Caco-2 (cell line): ENCODE data around the gene DHRS1. TPM values are rescaled to one million over a fixed set of nuclear protein-coding genes. Genes with fewer than 3 reads are reported as not detected.

ENCODE experiments used
- BruUV-seq: library from RNA; stranded (reverse); fragments of 400-500 nt; replicated peaks from 2 replicates; lab custom pipeline; 2021; lab: Mats Ljungman, UMichigan
- CTCF ChIA-PET: fragments of 300-600 bp; sonication (Branson Sonifier 250); formaldehyde crosslinking; loops from one replicate; lab custom pipeline; 2022; ENCODE audit warnings: antibody characterized with exemption; lab: Charles Lee
- POLR2A ChIA-PET: fragments of 300-600 bp; sonication (Branson Sonifier 250); formaldehyde crosslinking; loops from one replicate; lab custom pipeline; 2022; ENCODE audit warnings: antibody characterized with exemption; lab: Charles Lee
- DNase-seq, 2 experiments: peaks; one replicate each; pipeline versions ENCODE4 v3.0.0 to v3.0.0-alpha.2; 2020 to 2022
- H3K27me3 ChIP-seq: replicated peaks from 2 replicates; pipeline ENCODE4 v1.6.0; 2011; ENCODE audit warnings: low read length; ENCODE audit not compliant: control insufficient read depth, insufficient read depth
- H3K36me3 ChIP-seq: 2 replicates; pipeline ENCODE4 v1.5.1; 2011; ENCODE audit warnings: low read length; ENCODE audit not compliant: control insufficient read depth, insufficient read depth
- H3K4me1 ChIP-seq: fragments of 250-450 bp; sonication (Bioruptor Pico); 2 replicates; pipeline ENCODE4 v1.5.1; 2020; ENCODE audit warnings: mild to moderate bottlenecking
- H3K4me3 ChIP-seq: 2 replicates; pipeline ENCODE4 v1.5.1; 2011; ENCODE audit warnings: low read depth, mild to moderate bottlenecking, control low read depth, low read length
- H3K9me3 ChIP-seq: fragments of 250-450 bp; sonication (Bioruptor Pico); 2 replicates; pipeline ENCODE4 v1.5.1; 2020; ENCODE audit warnings: mild to moderate bottlenecking, moderate library complexity
- H3K27ac Mint-ChIP-seq: one replicate; pipeline ENCODE4 v1.8.0; 2022; ENCODE audit warnings: mixed read lengths; ENCODE audit not compliant: unreplicated experiment
- H3K27me3 Mint-ChIP-seq: one replicate; pipeline ENCODE4 v1.8.0; 2022; ENCODE audit warnings: mixed read lengths; ENCODE audit not compliant: insufficient read depth, unreplicated experiment
- H3K36me3 Mint-ChIP-seq: one replicate; pipeline ENCODE4 v1.8.0; 2022; ENCODE audit warnings: mild to moderate bottlenecking, mixed read lengths; ENCODE audit not compliant: insufficient read depth, unreplicated experiment
- H3K4me1 Mint-ChIP-seq: one replicate; pipeline ENCODE4 v1.8.0; 2022; ENCODE audit warnings: low read depth, mixed read lengths; ENCODE audit not compliant: unreplicated experiment
- H3K4me3 Mint-ChIP-seq: one replicate; pipeline ENCODE4 v1.8.0; 2022; ENCODE audit warnings: mild to moderate bottlenecking, moderate library complexity, mixed read lengths; ENCODE audit not compliant: unreplicated experiment
- H3K9me3 Mint-ChIP-seq: one replicate; pipeline ENCODE4 v1.8.0; 2022; ENCODE audit warnings: mixed read lengths; ENCODE audit not compliant: unreplicated experiment
- CTCF ChIP-seq, 2 experiments: fragments of 200-600 bp in 1 of 2; IDR thresholded peaks; 1 replicate in 1 of 2; 2 replicates in 1 of 2; pipeline versions ENCODE4 v1.5.1 to v1.8.0; 2011 to 2022; ENCODE audit warnings: antibody characterized with exemption in 1 of 2, control low read depth in 1 of 2, inconsistent platforms in 1 of 2, low read depth in 1 of 2, low read length in 1 of 2, mild to moderate bottlenecking in 1 of 2, moderate library complexity in 1 of 2; ENCODE audit not compliant: insufficient read depth in 1 of 2, severe bottlenecking in 1 of 2, unreplicated experiment in 1 of 2
- intact Hi-C: fragments of 100-400 bp; cut with micrococcal nuclease; formaldehyde crosslinking; loops from one replicate; pipeline ENCODE4 v1.10.0; 2022; ENCODE audit not compliant: unreplicated experiment
- total RNA-seq: library from RNA; stranded (reverse); gene quantifications from 2 replicates; pipeline ENCODE4 v1.2.3, GENCODE V29; 2022

The DHRS1 gene
- total RNA-seq, 1 experiment from 2014 or later: 18.1 TPM

- intact Hi-C loops: no loop called here
- Histone ChIP-seq H3K9me3 (no peaks in the 10 kb centered on the region), H3K4me1 (0 out of 2 replicates have a peak, but pooled peaks cover 7% of the 10 kb centered on the region), H3K36me3 (no peaks in the 10 kb centered on the region), H3K27me3 (no peaks in the 10 kb centered on the region; the same call in none of the 2 replicates), H3K4me3 (no peak overlapping the region)
- ChIA-PET CTCF (no interaction called here), POLR2A (no interaction called here)
- no peaks in the 10 kb centered on the region for H3K9me3 Mint-ChIP-seq
- no TSS peak for BruUV-seq
- H3K27ac Mint-ChIP-seq: no peak overlapping the region
- TF ChIP-seq CTCF (IDR thresholded peaks at IDR 0.05; ENCODE audit: insufficient read depth in 1 of 2, low read depth in 1 of 2, low read length in 1 of 2, severe bottlenecking in 1 of 2, unreplicated experiment in 1 of 2): no peak
- no peak for DNase-seq
- H3K27me3 Mint-ChIP-seq: peaks cover 3% of the 10 kb centered on the region
- peaks cover 6% of the 10 kb centered on the region for H3K4me1 Mint-ChIP-seq
- no peak overlapping the region for H3K4me3 Mint-ChIP-seq
- H3K36me3 Mint-ChIP-seq: no peaks in the 10 kb centered on the region
Measured at GRCh38 chr14:24340606-24341005, 41.0 kb upstream of the DHRS1 start.

DNA sequence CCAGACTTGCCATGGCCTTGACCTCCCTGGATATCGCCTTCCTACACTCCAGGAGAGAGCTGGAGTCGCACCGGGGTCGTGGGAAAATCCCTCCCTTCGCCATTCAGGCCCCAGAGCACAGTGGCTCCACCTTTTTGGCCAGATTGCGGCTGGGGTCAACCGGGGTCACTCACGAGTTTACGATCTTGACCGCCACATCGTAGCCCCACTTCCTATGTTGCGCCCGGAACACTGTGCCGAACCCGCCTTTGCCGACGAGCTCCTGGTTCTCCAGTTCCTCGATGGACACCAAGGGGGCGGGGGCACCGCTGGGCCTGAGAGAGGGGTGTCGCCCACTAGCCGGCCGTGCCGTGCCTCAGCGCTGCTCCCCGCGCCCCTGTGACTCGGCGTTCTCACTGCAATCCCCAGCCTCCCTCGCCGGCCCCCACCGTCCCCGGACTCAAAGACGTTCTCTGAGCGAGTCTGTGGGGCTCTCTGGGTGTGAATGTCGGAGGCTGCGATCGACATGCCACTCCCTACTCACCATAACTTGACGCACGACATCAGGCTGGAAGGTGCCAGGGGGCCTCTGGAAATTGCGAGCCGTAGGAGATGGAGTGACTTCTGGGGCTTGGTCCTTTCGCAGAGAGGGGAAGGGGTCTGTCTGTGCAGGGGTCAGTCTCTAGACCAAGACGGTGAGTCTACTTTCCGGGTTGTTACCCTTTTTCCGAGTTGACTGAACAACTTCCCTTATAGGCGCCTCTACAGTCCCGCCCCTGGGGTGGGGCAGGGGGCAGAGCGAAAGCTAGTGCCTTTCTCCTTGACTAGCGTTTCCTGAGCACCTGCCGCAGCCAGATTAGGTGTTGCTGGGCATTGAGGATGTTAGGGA, 39.9 kb upstream of the DHRS1 start, which contains the start of gene RIPK3:
Gene RIPK3, minus strand, starts transcription at position 708 of the 868 bp plus-strand sequence. Its CDS starts 165 bp downstream, at position 543.
- Mint-ChIP-seq H3K4me3 (peak within 1 kb of the TSS; percentile 60), H3K27me3 (peaks cover 3% of the 10 kb centered on the region), H3K9me3 (no peaks in the 10 kb centered on the region), H3K36me3 (no peaks in the 10 kb centered on the region), H3K4me1 (peaks cover 6% of the 10 kb centered on the region), H3K27ac (no peak within 1 kb of the TSS)
- Histone ChIP-seq H3K4me1 (0 out of 2 replicates have a peak, but pooled peaks cover 7% of the 10 kb centered on the region), H3K4me3 (peak within 1 kb of the TSS; percentile 37), H3K36me3 (no peaks in the 10 kb centered on the region), H3K9me3 (no peaks in the 10 kb centered on the region), H3K27me3 (no peaks in the 10 kb centered on the region; the same call in 1 of the 2 replicates)
- BruUV-seq: no TSS peak
- intact Hi-C loops: no loop called here
- ChIA-PET CTCF (interaction anchor here (0.7 to 1.7 kb wide), 2 partner anchors 92 kb away, joined by 4 to 6 read pairs; no protein-coding TSS in a partner anchor), POLR2A (no interaction called here)
- no peak for TF ChIP-seq CTCF (IDR thresholded peaks at IDR 0.05; ENCODE audit: insufficient read depth in 1 of 2, low read depth in 1 of 2, low read length in 1 of 2, severe bottlenecking in 1 of 2, unreplicated experiment in 1 of 2)
- DNase-seq: no peak

GRCh38 chr14:24338843-24339242, 39.3 kb upstream of the DHRS1 start:
- no peak overlapping the region for H3K4me3 ChIP-seq
- BruUV-seq: no TSS peak
- H3K9me3 ChIP-seq: no peaks in the 10 kb centered on the region
- Mint-ChIP-seq H3K9me3 (no peaks in the 10 kb centered on the region), H3K4me3 (no peak overlapping the region), H3K36me3 (no peaks in the 10 kb centered on the region), H3K4me1 (peaks cover 2% of the 10 kb centered on the region), H3K27me3 (peaks cover 3% of the 10 kb centered on the region), H3K27ac (no peak overlapping the region)
- CTCF ChIA-PET: interaction anchor here (1.7 kb wide), 1 partner anchor 93 kb away, joined by 6 read pairs; no protein-coding TSS in a partner anchor
- no peaks in the 10 kb centered on the region for H3K36me3 ChIP-seq
- no peak for DNase-seq
- H3K27me3 ChIP-seq: no peaks in the 10 kb centered on the region; the same call in 1 of the 2 replicates
- intact Hi-C loops: no loop called here
- no peak for TF ChIP-seq CTCF (IDR thresholded peaks at IDR 0.05; ENCODE audit: insufficient read depth in 1 of 2, low read depth in 1 of 2, low read length in 1 of 2, severe bottlenecking in 1 of 2, unreplicated experiment in 1 of 2)
- POLR2A ChIA-PET: no interaction called here
- 0 out of 2 replicates have a peak, but pooled peaks cover 7% of the 10 kb centered on the region for H3K4me1 ChIP-seq
